ENCODE measurements around the gene ODAD3. TPM values are rescaled to one million over a fixed set of nuclear protein-coding genes. Genes with fewer than 3 reads are reported as not detected.

ODAD3 gene
- total and polyA plus RNA-seq, 5 donors: 1.0 to 1.2 (median 1.0) TPM

DNA sequence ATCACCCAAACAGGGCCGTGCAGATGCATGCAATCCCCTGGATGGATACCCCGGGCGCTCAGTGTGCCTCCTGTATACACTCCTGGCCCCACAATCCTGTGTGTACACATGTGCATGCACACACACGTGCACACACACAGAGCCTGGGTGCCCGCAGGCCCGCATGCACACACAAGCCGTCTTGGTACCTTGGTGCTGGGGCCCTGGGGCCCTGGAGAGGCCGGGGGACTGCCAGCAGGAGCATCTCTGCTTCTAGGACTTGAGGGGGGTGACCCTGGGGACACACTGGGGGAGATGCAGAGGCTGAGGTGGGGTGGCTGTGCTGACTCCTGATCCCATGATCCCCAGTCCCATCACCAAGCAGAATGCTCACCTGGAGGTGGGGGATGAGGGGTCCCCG is 35.3 kb downstream of the ODAD3 start:
- Histone ChIP-seq H3K4me1 (ENCODE audit: control insufficient read depth, insufficient read depth, low read length) (no peaks in the 10 kb centered on the region), H3K4me3 (ENCODE audit: low read length) (no peak overlapping the region), H3K27me3 (ENCODE audit: control insufficient read depth, insufficient read depth) (no peaks in the 10 kb centered on the region), H3K27ac (ENCODE audit: low read length) (no peak overlapping the region), H3K9me3 (ENCODE audit: control insufficient read depth, low read length) (no peaks in the 10 kb centered on the region)
- intact Hi-C loops (cut with DNase I): no loop called here
- DNase-seq: no peak
- no peak for ATAC-seq
- 93% methylated on average over 9 of the region's 9 CpGs for WGBS

DNA sequence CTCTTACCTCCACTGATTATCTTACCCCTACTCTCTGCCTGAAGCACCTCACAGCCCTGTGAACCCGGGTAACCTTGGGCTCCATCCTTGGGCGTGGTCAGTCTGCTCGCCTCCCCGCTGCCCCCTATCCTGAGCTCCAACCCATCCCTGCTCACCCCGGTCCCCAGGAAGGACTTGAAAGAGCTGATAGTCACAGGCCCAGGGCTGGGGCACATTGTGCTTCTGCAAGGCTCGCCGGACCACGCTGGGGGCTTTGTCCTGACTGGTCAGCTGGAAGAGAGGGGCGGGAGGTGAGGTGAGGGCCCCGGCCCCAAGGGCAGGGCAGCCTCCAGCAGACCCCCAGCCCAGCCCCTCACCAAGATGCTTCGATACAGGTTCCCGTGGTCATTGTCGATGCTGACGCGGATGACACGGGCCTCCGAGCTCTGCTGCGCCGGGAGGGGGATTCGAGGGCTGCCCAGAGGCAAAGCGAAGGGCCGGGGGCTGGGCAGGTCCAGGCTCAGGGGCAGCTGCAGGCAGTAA is 37.8 kb downstream of the ODAD3 start:
- Histone ChIP-seq H3K27me3 (ENCODE audit: control insufficient read depth, insufficient read depth) (no peaks in the 10 kb centered on the region), H3K9me3 (ENCODE audit: control insufficient read depth, low read length) (no peaks in the 10 kb centered on the region), H3K27ac (ENCODE audit: low read length) (no peak overlapping the region), H3K4me3 (ENCODE audit: low read length) (no peak overlapping the region), H3K4me1 (ENCODE audit: control insufficient read depth, insufficient read depth, low read length) (no peaks in the 10 kb centered on the region)
- WGBS: 85% methylated on average over 22 of the region's 22 CpGs
- intact Hi-C loops (cut with DNase I): no loop called here
- DNase-seq (peak in 1 of 3 donors; percentile 51), ATAC-seq (no peak)

GRCh38 chr19:11390933-11391680 is 43.8 kb downstream of the ODAD3 start:
- no peak for DNase-seq
- 74% methylated on average over 4 of the region's 4 CpGs for WGBS
- H3K9me3 ChIP-seq (ENCODE audit: control insufficient read depth, low read length): no peaks in the 10 kb centered on the region
- ATAC-seq: no peak
- H3K27me3 ChIP-seq (ENCODE audit: control insufficient read depth, insufficient read depth): no peaks in the 10 kb centered on the region
- H3K4me3 ChIP-seq (ENCODE audit: low read length): no peak overlapping the region
- H3K27ac ChIP-seq (ENCODE audit: low read length): no peak overlapping the region
- intact Hi-C loops (cut with DNase I): no loop called here
- H3K4me1 ChIP-seq (ENCODE audit: control insufficient read depth, insufficient read depth, low read length): no peaks in the 10 kb centered on the region

- H3K27me3 ChIP-seq (ENCODE audit: control insufficient read depth, insufficient read depth): no peaks in the 10 kb centered on the region
- H3K27ac ChIP-seq (ENCODE audit: low read length): no peak overlapping the region
- no peaks in the 10 kb centered on the region for H3K4me1 ChIP-seq (ENCODE audit: control insufficient read depth, insufficient read depth, low read length)
- WGBS: 91% methylated on average over 2 of the region's 2 CpGs
- intact Hi-C loops (cut with DNase I): no loop called here
- no peak overlapping the region for H3K4me3 ChIP-seq (ENCODE audit: low read length)
- no peak for ATAC-seq
- no peak for DNase-seq
- no peaks in the 10 kb centered on the region for H3K9me3 ChIP-seq (ENCODE audit: control insufficient read depth, low read length)
These were observed 44.6 kb downstream of the ODAD3 start for GRCh38 chr19:11390359-11390758.

GRCh38 chr19:11387162-11388034 is 47.5 kb downstream of the ODAD3 start:
- intact Hi-C loops (cut with DNase I): loop anchor here in 2 of 4 donors (10.0 kb wide), 2 partner anchors 47 to 57 kb away; partner anchors contain the start of genes ODAD3 (in 1 of the 2) and PRKCSH (in 1 of the 2)
- no peak for ATAC-seq

GRCh38 chr19:11384778-11385129 is 50.2 kb downstream of the ODAD3 start:
- no peak for DNase-seq
- WGBS: 85% methylated on average over 5 of the region's 5 CpGs
- ATAC-seq: no peak
- Histone ChIP-seq H3K27ac (ENCODE audit: low read length) (no peak overlapping the region), H3K9me3 (ENCODE audit: control insufficient read depth, low read length) (no peaks in the 10 kb centered on the region), H3K4me3 (ENCODE audit: low read length) (no peak overlapping the region), H3K27me3 (ENCODE audit: control insufficient read depth, insufficient read depth) (no peaks in the 10 kb centered on the region), H3K4me1 (ENCODE audit: control insufficient read depth, insufficient read depth, low read length) (peaks cover 6% of the 10 kb centered on the region)
- intact Hi-C loops (cut with DNase I): loop anchor here in 2 of 4 donors (10.0 kb wide), 2 partner anchors 50 to 60 kb away; partner anchors contain the start of genes ODAD3 (in 1 of the 2) and PRKCSH (in 1 of the 2)

More at GRCh38 chr19:11387162-11388034, 47.5 kb downstream of the ODAD3 start:
- Histone ChIP-seq H3K27ac (ENCODE audit: low read length) (no peak overlapping the region), H3K27me3 (ENCODE audit: control insufficient read depth, insufficient read depth) (no peaks in the 10 kb centered on the region), H3K4me3 (ENCODE audit: low read length) (no peak overlapping the region), H3K4me1 (ENCODE audit: control insufficient read depth, insufficient read depth, low read length) (peaks cover 2% of the 10 kb centered on the region), H3K9me3 (ENCODE audit: control insufficient read depth, low read length) (no peaks in the 10 kb centered on the region)
- DNase-seq: no peak
- WGBS: 72% methylated on average over 19 of the region's 19 CpGs

DNA sequence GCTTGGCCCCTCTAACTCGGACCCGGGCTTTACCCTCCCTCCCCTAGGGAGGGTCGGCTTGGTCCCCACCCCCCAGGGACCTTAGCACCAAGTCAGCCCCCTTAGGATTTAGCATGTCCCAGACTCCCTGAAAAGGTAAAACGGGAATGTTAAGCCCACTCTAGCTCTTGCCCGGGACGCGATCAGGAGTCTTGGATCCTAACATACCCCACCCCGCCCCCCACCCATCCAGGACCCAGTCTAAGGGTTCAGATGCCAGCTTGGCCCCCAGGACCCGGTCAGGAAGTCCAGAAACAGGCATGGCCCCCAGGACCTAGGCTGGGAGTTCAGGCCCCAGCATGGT is 51.2 kb downstream of the ODAD3 start:
- intact Hi-C loops (cut with DNase I): loop anchor here in 2 of 4 donors (10.0 kb wide), 2 partner anchors 51 to 61 kb away; partner anchors contain the start of genes ODAD3 (in 1 of the 2) and PRKCSH (in 1 of the 2)
- Histone ChIP-seq H3K9me3 (ENCODE audit: control insufficient read depth, low read length) (no peaks in the 10 kb centered on the region), H3K4me3 (ENCODE audit: low read length) (peak overlapping the region; percentile 50), H3K27ac (ENCODE audit: low read length) (no peak overlapping the region), H3K27me3 (ENCODE audit: control insufficient read depth, insufficient read depth) (no peaks in the 10 kb centered on the region), H3K4me1 (ENCODE audit: control insufficient read depth, insufficient read depth, low read length) (peaks cover 6% of the 10 kb centered on the region)
- DNase-seq (peak in 1 of 3 donors; percentile 52), ATAC-seq (no peak)
- 1% methylated on average over 9 of the region's 9 CpGs for WGBS

GRCh38 chr19:11382898-11383705 is 51.8 kb downstream of the ODAD3 start:
- H3K4me1 ChIP-seq (ENCODE audit: control insufficient read depth, insufficient read depth, low read length): peaks cover 8% of the 10 kb centered on the region
- H3K27me3 ChIP-seq (ENCODE audit: control insufficient read depth, insufficient read depth): no peaks in the 10 kb centered on the region
- DNase-seq: peak; percentile 47 to 83 (median 78)
- ATAC-seq: peak; percentile 2 to 36
- WGBS: 1% methylated on average over 65 of the region's 65 CpGs
- intact Hi-C loops (cut with DNase I): loop anchor here in 2 of 4 donors (10.0 kb wide), 2 partner anchors 52 to 62 kb away; partner anchors contain the start of genes ODAD3 (in 1 of the 2) and PRKCSH (in 1 of the 2)
- no peak overlapping the region for H3K27ac ChIP-seq (ENCODE audit: low read length)
- no peaks in the 10 kb centered on the region for H3K9me3 ChIP-seq (ENCODE audit: control insufficient read depth, low read length)
- H3K4me3 ChIP-seq (ENCODE audit: low read length): peak overlapping the region; percentile 50

GRCh38 chr19:11380653-11381537 is 54.0 kb downstream of the ODAD3 start:
- peak overlapping the region; percentile 46 for H3K27ac ChIP-seq (ENCODE audit: low read length)
- H3K4me3 ChIP-seq (ENCODE audit: low read length): peak overlapping the region; percentile 47
- ATAC-seq: peak; percentile 88 to 90
- intact Hi-C loops (cut with DNase I): loop anchor here in 2 of 4 donors (10.0 kb wide), 2 partner anchors 54 to 64 kb away; partner anchors contain the start of genes ODAD3 (in 1 of the 2) and PRKCSH (in 1 of the 2)
- peak; percentile 93 to 97 (median 96) for DNase-seq
- H3K4me1 ChIP-seq (ENCODE audit: control insufficient read depth, insufficient read depth, low read length): peaks cover 8% of the 10 kb centered on the region
- H3K9me3 ChIP-seq (ENCODE audit: control insufficient read depth, low read length): no peaks in the 10 kb centered on the region
- WGBS: 2% methylated on average over 54 of the region's 54 CpGs
- no peaks in the 10 kb centered on the region for H3K27me3 ChIP-seq (ENCODE audit: control insufficient read depth, insufficient read depth)

Data from right cardiac atrium (tissue), 5 donors.